AG09309 (cell line): ENCODE results near the gene ATP9B.

Source experiments
- DNase-seq: peaks from one replicate; pipeline ENCODE4 v3.0.0-alpha.2; 2010; ENCODE audit warnings: low read depth
- H3K4me3 ChIP-seq: 2 replicates; pipeline ENCODE4 v1.5.1; 2011; ENCODE audit warnings: mild to moderate bottlenecking, low read depth, low read length, moderate library complexity; ENCODE audit not compliant: control insufficient read depth
- CTCF ChIP-seq: IDR thresholded peaks from 2 replicates; pipeline ENCODE4 v1.5.1; 2011; ENCODE audit warnings: mild to moderate bottlenecking, low read depth, low read length, inconsistent platforms; ENCODE audit not compliant: insufficient read depth, control insufficient read depth; ENCODE audit errors: missing control alignments

Gene ATP9B

GRCh38 chr18:79365701-79366100 lies 296.5 kb downstream of the ATP9B start:
- TF ChIP-seq CTCF, result no peak
- no peak for DNase-seq
- no peak overlapping the region for H3K4me3 ChIP-seq

DNA sequence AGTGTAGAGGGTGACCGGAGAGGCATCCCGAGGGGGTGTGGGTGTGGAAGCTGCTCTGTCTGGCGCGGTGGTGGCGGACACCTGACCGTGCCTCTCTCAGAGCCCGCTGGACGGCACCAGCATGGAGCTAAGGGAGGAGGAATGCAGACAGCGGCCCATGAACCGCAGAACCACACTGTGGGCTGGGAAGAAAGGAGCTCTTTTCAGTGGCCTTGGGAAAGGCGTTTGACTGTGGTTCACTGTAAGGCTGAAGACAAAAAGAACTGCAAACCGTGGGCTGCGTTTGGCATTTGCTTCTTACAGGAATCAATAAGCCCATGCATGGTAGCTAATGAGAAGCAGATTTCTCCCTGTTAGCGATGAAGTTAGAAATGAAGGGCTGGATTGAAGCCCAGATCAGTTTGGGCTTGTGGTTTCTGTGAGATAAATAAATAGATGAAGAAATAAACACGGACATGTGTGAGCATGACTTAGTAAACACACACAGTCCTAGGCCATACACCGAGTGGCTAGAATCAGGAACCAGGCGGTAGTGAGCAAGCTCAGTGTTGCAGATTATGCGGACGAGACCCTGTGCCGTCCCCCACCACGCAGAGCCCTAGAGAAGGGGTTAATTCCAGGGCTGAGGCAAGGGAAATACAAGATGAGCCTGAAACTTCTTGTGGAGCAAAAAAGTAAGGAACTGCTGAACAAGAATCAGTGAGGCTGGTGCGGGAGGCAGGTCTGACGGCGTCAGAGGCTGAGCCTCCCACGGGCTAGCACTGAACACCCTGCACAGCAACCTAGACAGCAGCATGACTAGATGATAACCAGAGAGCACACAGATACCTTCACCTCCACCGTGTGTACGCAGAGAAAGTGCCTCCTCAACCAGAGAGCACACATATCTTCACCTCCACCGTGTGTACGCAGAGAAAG lies 297.2 kb downstream of the ATP9B start:
- H3K4me3 ChIP-seq, result no peak overlapping the region
- DNase-seq, result peak; percentile 77
- no peak for TF ChIP-seq CTCF

DNA sequence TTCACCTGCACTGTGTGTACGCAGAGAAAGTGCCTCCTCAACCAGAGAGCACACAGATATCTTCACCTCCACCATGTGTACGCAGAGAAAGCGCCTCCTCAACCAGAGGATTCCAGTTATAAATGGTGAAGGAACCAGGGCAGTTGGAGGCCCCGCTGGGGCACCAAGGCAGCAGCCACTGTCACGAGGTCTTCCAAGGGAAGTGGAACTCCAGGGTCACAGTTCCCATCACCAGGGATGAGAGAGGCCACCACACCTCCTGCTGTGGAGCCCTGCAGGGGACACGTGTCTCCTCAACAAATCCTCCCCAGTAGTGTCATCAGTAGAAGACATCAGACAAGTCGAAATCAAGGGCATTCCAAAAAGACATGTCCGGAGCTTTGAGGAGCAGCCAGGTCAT lies 298.3 kb downstream of the ATP9B start:
- TF ChIP-seq CTCF, result no peak
- H3K4me3 ChIP-seq, result no peak overlapping the region
- DNase-seq, result no peak

DNA sequence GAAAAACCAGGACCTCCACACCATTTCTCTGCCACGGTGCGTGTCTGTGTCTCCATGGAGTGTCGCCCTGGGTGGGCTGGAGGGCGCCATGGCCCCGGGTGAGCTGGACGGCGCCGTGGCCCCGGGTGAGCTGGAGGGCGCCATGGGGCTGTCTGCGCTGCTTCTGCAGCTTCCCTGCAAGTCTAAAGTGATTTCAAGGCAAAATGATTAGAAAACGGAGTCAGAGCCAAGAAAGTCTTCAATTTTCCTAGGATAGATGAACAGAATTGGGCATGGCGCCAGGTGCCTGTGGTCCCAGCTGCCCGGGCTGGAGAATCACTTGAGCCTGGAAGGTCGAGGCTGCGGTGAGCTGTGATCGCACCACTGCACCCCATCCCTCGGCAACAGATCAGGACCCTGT lies 298.8 kb downstream of the ATP9B start:
- no peak for TF ChIP-seq CTCF
- no peak overlapping the region for H3K4me3 ChIP-seq
- no peak for DNase-seq

DNA sequence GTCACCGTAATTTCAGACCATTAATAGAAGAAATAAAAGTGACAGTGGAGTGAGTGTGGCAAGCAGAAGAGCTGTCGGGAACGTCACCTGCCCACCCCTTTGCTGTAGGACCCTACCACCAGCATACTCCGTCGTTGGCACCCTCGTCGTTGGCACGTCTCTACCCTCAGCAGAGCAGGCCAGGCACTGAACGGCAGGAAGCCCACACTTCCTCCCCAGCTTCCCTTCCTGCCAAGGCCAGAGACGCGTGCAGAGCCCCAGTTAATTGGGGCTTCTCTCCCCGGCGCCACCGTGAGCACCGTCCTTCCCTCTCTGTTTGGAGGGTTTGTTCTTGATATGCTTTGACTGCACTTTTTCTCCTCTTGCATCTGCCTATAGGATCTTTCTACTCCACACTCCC lies 299.5 kb downstream of the ATP9B start:
- no peak for DNase-seq
- H3K4me3 ChIP-seq, result no peak overlapping the region
- no peak for TF ChIP-seq CTCF

DNA sequence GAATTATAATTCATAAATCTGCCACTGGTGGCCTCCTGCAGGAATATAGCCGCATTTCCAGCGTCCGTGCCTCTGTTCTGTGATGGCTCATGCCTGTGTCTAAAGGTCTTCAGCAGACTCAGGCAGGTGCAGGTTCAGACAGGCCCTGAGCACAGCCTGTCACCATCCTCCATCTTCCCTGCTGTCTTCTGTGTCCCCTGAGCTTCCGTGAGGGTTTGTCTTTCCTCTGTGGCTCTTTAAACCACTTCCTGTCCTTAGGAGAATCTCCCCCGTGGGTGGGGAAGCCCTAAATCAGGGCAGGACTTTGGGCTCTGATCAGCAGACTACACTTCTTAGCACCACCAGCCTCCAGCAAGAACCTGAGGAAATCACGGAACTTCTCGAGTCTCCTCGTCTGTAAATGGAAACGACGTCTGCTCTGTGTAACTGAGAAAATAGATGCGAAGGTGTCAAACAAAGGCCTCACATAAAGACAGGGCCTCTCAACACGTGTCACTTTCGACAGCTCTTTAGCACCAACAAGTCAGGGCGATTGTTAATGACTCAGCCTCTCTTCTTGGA lies 302.4 kb downstream of the ATP9B start:
- H3K4me3 ChIP-seq, result no peak overlapping the region
- no peak for DNase-seq
- no peak for TF ChIP-seq CTCF

DNA sequence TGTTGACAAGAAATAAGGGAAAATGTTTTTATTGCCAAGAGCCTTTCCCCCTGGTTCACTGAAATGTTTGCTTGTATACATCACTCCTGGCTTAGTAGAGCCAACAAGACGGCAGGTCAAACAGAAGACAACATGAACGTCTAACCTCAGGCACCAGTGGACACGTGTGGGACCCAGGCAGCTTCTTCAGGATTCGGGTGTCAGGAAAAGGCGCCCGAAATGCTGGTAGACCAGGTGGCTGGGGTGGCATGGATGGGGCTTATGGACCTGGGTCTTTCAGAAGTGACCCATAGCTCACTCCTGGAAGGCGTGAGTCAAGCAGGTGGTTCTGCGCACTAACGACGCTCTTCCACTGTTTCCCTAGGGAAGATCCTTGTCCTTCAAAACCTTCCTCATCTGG lies 303.3 kb downstream of the ATP9B start:
- no peak for DNase-seq
- TF ChIP-seq CTCF, result no peak
- no peak overlapping the region for H3K4me3 ChIP-seq
